OCI-LY3 (cell line): Measurements from ENCODE around the gene ZFP62.

ENCODE experiments used
- H2AFZ ChIP-seq: fragments of 200-600, 300-600 bp; shearing (Covaris generic); 2 replicates; pipeline ENCODE4 v1.6.0; 2014; ENCODE audit warnings: antibody characterized with exemption, low read depth, low read length
- H3K27ac ChIP-seq: fragments of 200-600, 300-600 bp; sonication (generic); 2 replicates; pipeline ENCODE4 v1.5.1; 2014; ENCODE audit warnings: mild to moderate bottlenecking, low read length, moderate library complexity, mixed read lengths
- H3K27me3 ChIP-seq: fragments of 200-600, 300-600 bp; sonication (generic); 2 replicates; pipeline ENCODE4 v1.6.1; 2014; ENCODE audit warnings: low read depth, low read length, mixed read lengths
- H3K36me3 ChIP-seq: fragments of 200-600, 300-600 bp; sonication (generic); replicated peaks from 2 replicates; pipeline ENCODE3; 2014; ENCODE audit warnings: low read depth, low read length, mixed read lengths
- H3K4me1 ChIP-seq: fragments of 300-600, 200-600 bp; sonication (generic); 2 replicates; pipeline ENCODE4 v1.6.1; 2014; ENCODE audit warnings: low read length, mixed read lengths
- H3K4me2 ChIP-seq: fragments of 200-600, 300-600 bp; sonication (generic); 2 replicates; pipeline ENCODE4 v1.6.1; 2014; ENCODE audit warnings: low read length, mixed read lengths
- H3K4me3 ChIP-seq: fragments of 300-600, 200-600 bp; sonication (generic); 2 replicates; pipeline ENCODE4 v1.5.1; 2014; ENCODE audit warnings: antibody characterized with exemption, mild to moderate bottlenecking, low read length, moderate library complexity
- H3K79me2 ChIP-seq: fragments of 300-600, 200-600 bp; shearing (Covaris generic); 2 replicates; pipeline ENCODE4 v1.6.1; 2014; ENCODE audit warnings: mild to moderate bottlenecking, low read length, mixed read lengths
- H3K9ac ChIP-seq: fragments of 300-600, 200-600 bp; shearing (Covaris generic); 2 replicates; pipeline ENCODE4 v1.6.0; 2014; ENCODE audit warnings: mild to moderate bottlenecking, low read length, moderate library complexity
- H3K9me3 ChIP-seq: fragments of 200-600, 300-600 bp; shearing (Covaris generic); 2 replicates; pipeline ENCODE4 v1.6.1; 2014; ENCODE audit warnings: low read length, mixed read lengths; ENCODE audit not compliant: insufficient read depth
- H4K20me1 ChIP-seq: fragments of 200-600, 300-600 bp; sonication (generic); 2 replicates; pipeline ENCODE4 v1.6.1; 2016; ENCODE audit warnings: low read length, mixed read lengths; ENCODE audit not compliant: insufficient read depth
- EZH2phosphoT487 ChIP-seq: fragments of 200-600 bp; shearing (Covaris generic); IDR thresholded peaks from 2 replicates; pipeline ENCODE4 v1.6.1; 2018; ENCODE audit warnings: antibody characterized with exemption, mixed run types, low read depth
- TF ChIP-seq, protein P1 (sequence below): fragments of 200-600, 300-600 bp; sonication (generic); IDR thresholded peaks from 2 replicates; pipeline ENCODE4 v1.5.1; 2014; ENCODE audit warnings: antibody characterized with exemption, low read length, low read depth

ZFP62 gene

GRCh38 chr5:180860887-180861822, at the start of gene ZFP62:
ZFP62 (minus strand) TSS chr5:180861276; CDS start chr5:180861219, 57 bp downstream.
- Histone ChIP-seq H3K4me1 (peaks cover 10% of the 10 kb centered on the region), H3K4me3 (peak within 1 kb of the TSS; percentile 81), H4K20me1 (no peaks in the 10 kb centered on the region), H3K9me3 (no peaks in the 10 kb centered on the region), H2AFZ (peak within 1 kb of the TSS; percentile 72), H3K27me3 (no peaks in the 10 kb centered on the region), H3K36me3 (peaks cover 7% of the 10 kb centered on the region), H3K9ac (peak within 1 kb of the TSS; percentile 84), H3K27ac (peak within 1 kb of the TSS; percentile 75), H3K4me2 (peak within 1 kb of the TSS; percentile 64), H3K79me2 (peaks cover 13% of the 10 kb centered on the region)
- TF ChIP-seq, protein P1, sequence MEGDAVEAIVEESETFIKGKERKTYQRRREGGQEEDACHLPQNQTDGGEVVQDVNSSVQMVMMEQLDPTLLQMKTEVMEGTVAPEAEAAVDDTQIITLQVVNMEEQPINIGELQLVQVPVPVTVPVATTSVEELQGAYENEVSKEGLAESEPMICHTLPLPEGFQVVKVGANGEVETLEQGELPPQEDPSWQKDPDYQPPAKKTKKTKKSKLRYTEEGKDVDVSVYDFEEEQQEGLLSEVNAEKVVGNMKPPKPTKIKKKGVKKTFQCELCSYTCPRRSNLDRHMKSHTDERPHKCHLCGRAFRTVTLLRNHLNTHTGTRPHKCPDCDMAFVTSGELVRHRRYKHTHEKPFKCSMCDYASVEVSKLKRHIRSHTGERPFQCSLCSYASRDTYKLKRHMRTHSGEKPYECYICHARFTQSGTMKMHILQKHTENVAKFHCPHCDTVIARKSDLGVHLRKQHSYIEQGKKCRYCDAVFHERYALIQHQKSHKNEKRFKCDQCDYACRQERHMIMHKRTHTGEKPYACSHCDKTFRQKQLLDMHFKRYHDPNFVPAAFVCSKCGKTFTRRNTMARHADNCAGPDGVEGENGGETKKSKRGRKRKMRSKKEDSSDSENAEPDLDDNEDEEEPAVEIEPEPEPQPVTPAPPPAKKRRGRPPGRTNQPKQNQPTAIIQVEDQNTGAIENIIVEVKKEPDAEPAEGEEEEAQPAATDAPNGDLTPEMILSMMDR = no peak
- TF ChIP-seq EZH2phosphoT487 = no peak

DNA sequence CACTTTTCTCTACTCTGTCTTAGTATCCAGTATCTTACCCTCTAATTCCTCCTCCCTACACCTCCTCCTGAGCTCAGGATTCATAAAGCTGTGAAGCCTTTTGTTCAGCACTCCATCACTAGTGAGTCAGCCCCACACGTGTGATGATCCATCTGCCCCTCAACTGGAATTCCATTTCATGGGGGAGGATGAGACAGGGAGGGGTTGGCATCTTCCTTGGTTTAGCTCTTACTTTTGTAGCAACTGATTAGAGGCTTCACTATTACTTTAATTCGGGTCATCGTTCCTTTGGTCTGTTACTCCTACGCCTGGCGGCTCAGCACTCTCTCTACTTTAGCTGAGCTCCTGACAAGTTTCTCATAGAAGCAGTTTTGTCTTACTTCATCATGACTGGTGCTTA, 49.7 kb upstream of the ZFP62 start:
- Histone ChIP-seq H3K27me3 (no peaks in the 10 kb centered on the region), H4K20me1 (no peaks in the 10 kb centered on the region), H3K4me3 (no peak overlapping the region), H3K79me2 (no peaks in the 10 kb centered on the region), H3K9ac (no peak overlapping the region), H3K4me2 (no peak overlapping the region), H3K36me3 (no peaks in the 10 kb centered on the region), H3K4me1 (no peaks in the 10 kb centered on the region), H3K9me3 (0 out of 2 replicates have a peak, but pooled peaks cover 4% of the 10 kb centered on the region), H2AFZ (no peak overlapping the region), H3K27ac (no peak overlapping the region)
- TF ChIP-seq, protein P1 = no peak
- TF ChIP-seq EZH2phosphoT487 = no peak

DNA sequence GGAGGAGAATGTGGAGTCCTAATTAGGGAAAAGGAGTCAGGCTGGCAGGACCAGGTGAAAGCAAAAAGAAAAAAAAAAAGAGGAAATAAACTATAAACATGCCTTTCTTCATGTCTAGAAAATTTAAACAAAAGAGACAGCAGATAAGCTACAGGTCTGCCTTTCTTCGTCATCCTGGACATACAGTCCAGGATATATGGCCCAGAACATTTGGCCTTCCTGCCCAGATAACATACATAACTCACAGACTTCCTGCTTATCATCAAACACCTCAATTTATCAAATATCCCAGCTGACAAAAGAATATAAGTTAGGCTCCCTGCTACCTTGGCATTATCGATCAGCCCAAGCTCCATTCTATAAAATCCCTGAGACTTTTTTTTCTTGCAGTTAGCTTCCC, 49.1 kb upstream of the ZFP62 start:
- H3K4me3 ChIP-seq = no peak overlapping the region
- H3K27me3 ChIP-seq = no peaks in the 10 kb centered on the region
- no peak overlapping the region for H3K9ac ChIP-seq
- no peak overlapping the region for H3K4me2 ChIP-seq
- no peaks in the 10 kb centered on the region for H3K36me3 ChIP-seq
- H2AFZ ChIP-seq = no peak overlapping the region
- no peaks in the 10 kb centered on the region for H3K79me2 ChIP-seq
- H4K20me1 ChIP-seq = no peaks in the 10 kb centered on the region
- H3K4me1 ChIP-seq = no peaks in the 10 kb centered on the region
- no peak for TF ChIP-seq EZH2phosphoT487
- TF ChIP-seq, protein P1 = no peak
- H3K9me3 ChIP-seq = 0 out of 2 replicates have a peak, but pooled peaks cover 4% of the 10 kb centered on the region
- H3K27ac ChIP-seq = no peak overlapping the region

GRCh38 chr5:180909782-180910181, 48.7 kb upstream of the ZFP62 start:
- H3K79me2 ChIP-seq = no peaks in the 10 kb centered on the region
- no peak overlapping the region for H3K4me2 ChIP-seq
- no peak for TF ChIP-seq EZH2phosphoT487
- TF ChIP-seq, protein P1 = no peak
- H3K4me1 ChIP-seq = no peaks in the 10 kb centered on the region
- H3K27ac ChIP-seq = no peak overlapping the region
- no peaks in the 10 kb centered on the region for H3K36me3 ChIP-seq
- H4K20me1 ChIP-seq = no peaks in the 10 kb centered on the region
- H3K9me3 ChIP-seq = 0 out of 2 replicates have a peak, but pooled peaks cover 4% of the 10 kb centered on the region
- H3K27me3 ChIP-seq = no peaks in the 10 kb centered on the region
- H3K4me3 ChIP-seq = no peak overlapping the region
- no peak overlapping the region for H3K9ac ChIP-seq
- no peak overlapping the region for H2AFZ ChIP-seq
